Esophagus muscularis mucosa (tissue), 4 donors: Measurements from ENCODE around the gene MAPK1IP1L. TPM values are rescaled to one million over a fixed set of nuclear protein-coding genes. Genes with fewer than 3 reads are reported as not detected.

ENCODE experiments used
- DNase-seq: peaks from one replicate; pipeline ENCODE4 v3.0.0-alpha.2; 2017; ENCODE audit errors: extremely low spot score
- H3K27ac ChIP-seq, 4 donors: fragments of 200-600 bp; sonication (generic); replicated peaks in 1 of 4; 1 replicate in 3 of 4; 2 replicates in 1 of 4; pipeline ENCODE4 v1.5.1; 2016 to 2019; ENCODE audit warnings: mild to moderate bottlenecking in 1 of 4
- H3K27me3 ChIP-seq, 4 donors: fragments of 200-600 bp; sonication (generic); one replicate each; pipeline versions ENCODE4 v1.5.1 to v1.6.0; 2016 to 2019
- H3K36me3 ChIP-seq, 4 donors: fragments of 200-600 bp; sonication (generic); one replicate each; pipeline ENCODE4 v1.5.1; 2016 to 2019
- H3K4me1 ChIP-seq, 4 donors: fragments of 200-600 bp; sonication (generic); one replicate each; pipeline ENCODE4 v1.5.1; 2016 to 2019
- H3K4me3 ChIP-seq, 4 donors: fragments of 200-600 bp; sonication (generic); 1 replicate in 2 of 4; 2 replicates in 2 of 4; pipeline ENCODE4 v1.5.1; 2016 to 2019; ENCODE audit warnings: mild to moderate bottlenecking in 4 of 4, moderate library complexity in 1 of 4
- H3K9me3 ChIP-seq, 4 donors: fragments of 200-600 bp; sonication (generic); 1 replicate in 3 of 4; 2 replicates in 1 of 4; pipeline ENCODE4 v1.5.1; 2016 to 2019
- EP300 ChIP-seq: sonication (generic); formaldehyde crosslinking; IDR thresholded peaks from one replicate; pipeline ENCODE4 v1.6.1; 2017; ENCODE audit warnings: antibody characterized with exemption
- POLR2A ChIP-seq: fragments of 450-650 bp; IDR thresholded peaks from one replicate; pipeline ENCODE4 v1.6.1; 2017; ENCODE audit warnings: antibody characterized with exemption, moderate library complexity, mild to moderate bottlenecking, low read depth
- POLR2AphosphoS5 ChIP-seq, 2 donors: sonication (generic); formaldehyde crosslinking; IDR thresholded peaks; one replicate each; pipeline ENCODE4 v1.6.1; 2017; ENCODE audit warnings: antibody characterized with exemption in 2 of 2
- WGBS: methylation state at CpG from one replicate; pipeline ENCODE4 v1.1.5; 2018; 5-methylcytosine and 5-hydroxymethylcytosine counted together
- intact Hi-C: fragments of 100-400 bp; cut with DNase I; formaldehyde crosslinking; loops from one replicate; pipeline ENCODE4 v1.15.1; 2023
- total RNA-seq, 4 donors: library from RNA; depleted of rRNA; stranded (reverse); fragments of >200 nt; gene quantifications; one replicate each; pipeline versions ENCODE4 v1.1.0 to v1.2.1, GENCODE V29; 2016
- TF ChIP-seq, protein P1 (sequence below), 3 experiments: fragments of 200-600 bp in 2 of 3; fragments of 450-650 bp in 1 of 3; sonication (generic) in 2 of 3; IDR thresholded peaks; one replicate each; pipeline ENCODE4 v1.5.1; 2017 to 2019; ENCODE audit warnings: antibody characterized with exemption in 3 of 3, mild to moderate bottlenecking in 2 of 3, moderate library complexity in 1 of 3

The MAPK1IP1L gene
- total RNA-seq, 4 donors from 2014 or later: 36.5 to 95.4 (median 61.0) TPM

DNA sequence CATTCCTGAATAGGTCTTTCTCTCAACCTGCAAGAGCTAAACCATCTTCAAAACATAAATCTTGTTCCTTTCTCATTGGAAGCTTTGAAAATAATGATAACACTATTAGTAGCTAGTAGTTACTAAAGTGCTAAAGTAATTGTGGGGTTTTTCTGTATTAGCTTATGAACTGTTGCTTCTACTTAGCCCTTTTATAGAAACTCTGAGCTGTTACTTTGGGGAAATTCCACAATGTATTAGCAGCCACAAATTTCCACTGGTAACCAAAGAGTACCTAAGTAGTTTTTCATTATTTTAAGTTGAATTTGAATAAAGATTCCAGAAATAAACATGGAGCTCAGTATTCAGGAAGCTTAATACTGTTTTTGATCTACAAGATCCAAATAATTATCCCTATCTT lies 6.4 kb upstream of the MAPK1IP1L start:
- TF ChIP-seq, protein P1, sequence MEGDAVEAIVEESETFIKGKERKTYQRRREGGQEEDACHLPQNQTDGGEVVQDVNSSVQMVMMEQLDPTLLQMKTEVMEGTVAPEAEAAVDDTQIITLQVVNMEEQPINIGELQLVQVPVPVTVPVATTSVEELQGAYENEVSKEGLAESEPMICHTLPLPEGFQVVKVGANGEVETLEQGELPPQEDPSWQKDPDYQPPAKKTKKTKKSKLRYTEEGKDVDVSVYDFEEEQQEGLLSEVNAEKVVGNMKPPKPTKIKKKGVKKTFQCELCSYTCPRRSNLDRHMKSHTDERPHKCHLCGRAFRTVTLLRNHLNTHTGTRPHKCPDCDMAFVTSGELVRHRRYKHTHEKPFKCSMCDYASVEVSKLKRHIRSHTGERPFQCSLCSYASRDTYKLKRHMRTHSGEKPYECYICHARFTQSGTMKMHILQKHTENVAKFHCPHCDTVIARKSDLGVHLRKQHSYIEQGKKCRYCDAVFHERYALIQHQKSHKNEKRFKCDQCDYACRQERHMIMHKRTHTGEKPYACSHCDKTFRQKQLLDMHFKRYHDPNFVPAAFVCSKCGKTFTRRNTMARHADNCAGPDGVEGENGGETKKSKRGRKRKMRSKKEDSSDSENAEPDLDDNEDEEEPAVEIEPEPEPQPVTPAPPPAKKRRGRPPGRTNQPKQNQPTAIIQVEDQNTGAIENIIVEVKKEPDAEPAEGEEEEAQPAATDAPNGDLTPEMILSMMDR (IDR thresholded peaks at IDR 0.05): no peak
- TF ChIP-seq EP300 (no peak), POLR2AphosphoS5 (IDR thresholded peaks at IDR 0.05) (no peak), POLR2A (no peak)
- H3K4me3 ChIP-seq: no peak overlapping the region
- H3K9me3 ChIP-seq: no peaks in the 10 kb centered on the region
- no peak overlapping the region for H3K27ac ChIP-seq
- peaks cover 6 to 26% (median 14%) of the 10 kb centered on the region in 4 donors for H3K36me3 ChIP-seq
- no peaks in the 10 kb centered on the region for H3K4me1 ChIP-seq
- H3K27me3 ChIP-seq: no peaks in the 10 kb centered on the region
- intact Hi-C loops: no loop called here
- DNase-seq: no peak

DNA sequence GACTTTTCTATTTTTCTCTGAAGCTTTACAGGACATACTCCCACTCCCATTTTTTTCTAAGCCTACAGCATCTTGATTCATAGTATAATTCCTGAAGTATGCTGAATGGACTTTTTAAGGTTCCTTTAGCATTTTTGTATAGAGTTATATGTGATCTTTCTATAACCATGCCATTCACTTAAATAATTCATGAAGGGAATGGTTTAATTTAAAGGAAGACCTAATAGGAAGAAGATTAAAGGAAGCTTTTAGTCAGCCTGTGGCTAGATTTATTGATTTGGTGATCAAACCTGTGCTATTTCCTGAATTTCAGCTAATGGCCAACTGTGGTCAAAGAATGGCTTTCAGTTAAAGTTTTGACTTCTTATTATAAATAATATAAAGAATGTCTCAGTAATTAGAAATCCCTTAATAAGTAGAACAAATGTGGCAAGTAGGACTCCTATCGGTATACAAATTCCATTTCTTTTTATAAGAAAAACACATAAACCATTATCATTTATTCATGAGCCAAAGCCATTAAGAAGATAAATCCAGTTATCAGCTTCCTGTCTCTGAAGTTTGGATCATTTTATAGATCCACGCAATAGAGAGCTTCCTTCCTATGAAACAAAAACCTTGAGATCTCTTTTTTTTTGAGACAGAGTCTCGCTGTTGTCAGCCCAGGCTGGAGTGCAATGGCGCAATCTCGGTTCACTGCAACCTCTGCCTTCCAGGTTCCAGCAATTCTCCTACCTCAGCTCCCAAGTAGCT lies 4.0 kb upstream of the MAPK1IP1L start:
- H3K36me3 ChIP-seq: peaks cover 6 to 25% (median 14%) of the 10 kb centered on the region in 4 donors
- intact Hi-C loops: no loop called here
- no peak for DNase-seq
- H3K4me3 ChIP-seq: no peak overlapping the region
- H3K9me3 ChIP-seq: no peaks in the 10 kb centered on the region
- H3K27me3 ChIP-seq: no peaks in the 10 kb centered on the region
- 99% methylated on average over 5 of the region's 5 CpGs for WGBS
- peaks cover 8 to 11% (median 9%) of the 10 kb centered on the region in 4 donors for H3K4me1 ChIP-seq
- no peak for TF ChIP-seq POLR2A
- no peak for TF ChIP-seq POLR2AphosphoS5 (IDR thresholded peaks at IDR 0.05)
- TF ChIP-seq EP300: no peak
- TF ChIP-seq, protein P1 (IDR thresholded peaks at IDR 0.05): no peak
- H3K27ac ChIP-seq: no peak overlapping the region

DNA sequence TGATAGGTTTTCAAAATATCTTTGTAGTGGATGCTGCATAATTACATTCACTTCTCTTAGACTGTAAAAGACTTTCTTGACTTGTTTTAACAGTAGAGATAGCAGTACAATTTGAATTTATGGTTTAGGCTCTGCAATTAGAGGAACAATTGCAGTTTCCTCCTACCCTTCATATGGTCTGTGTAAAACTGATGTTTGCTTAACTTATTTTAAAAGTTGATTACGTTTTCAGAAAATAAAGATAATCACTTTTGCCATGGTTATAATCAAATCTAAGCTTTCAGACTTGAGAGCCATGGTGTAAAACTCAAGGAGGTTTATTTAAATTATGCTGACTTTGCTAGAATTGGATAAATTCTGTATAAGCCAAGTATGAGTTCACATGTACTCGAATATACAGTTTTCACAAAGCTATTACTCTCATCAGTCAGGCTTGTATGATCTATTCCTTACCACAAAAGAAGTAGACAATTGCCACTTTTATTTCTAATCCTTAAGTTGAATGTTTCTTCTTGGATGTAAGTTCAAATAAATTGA lies 2.5 kb upstream of the MAPK1IP1L start:
- WGBS: 75% methylated on average over 2 of the region's 2 CpGs
- TF ChIP-seq EP300: no peak
- TF ChIP-seq, protein P1 (IDR thresholded peaks at IDR 0.05): no peak
- TF ChIP-seq POLR2AphosphoS5 (IDR thresholded peaks at IDR 0.05): no peak
- TF ChIP-seq POLR2A: no peak

DNA sequence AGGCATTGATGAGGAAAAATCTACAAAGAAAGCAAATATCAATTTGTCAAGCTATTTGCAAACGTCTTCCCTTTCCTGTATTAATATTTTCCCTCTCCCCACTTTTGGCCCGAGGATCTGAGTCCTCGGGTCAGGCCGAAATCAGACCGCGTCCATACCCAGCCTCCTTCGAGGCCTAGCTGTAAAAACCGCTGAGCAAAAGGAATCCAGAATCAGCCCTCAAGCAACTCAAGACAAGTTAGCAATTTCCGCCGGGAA lies 353 bp upstream of the MAPK1IP1L start:
- Histone ChIP-seq H3K9me3 (no peaks in the 10 kb centered on the region), H3K27me3 (no peaks in the 10 kb centered on the region), H3K36me3 (peaks cover 0 to 12% (median 3%) of the 10 kb centered on the region in 4 donors), H3K4me1 (peaks cover 32 to 44% (median 43%) of the 10 kb centered on the region in 4 donors), H3K27ac (peak overlapping the region; percentile 100), H3K4me3 (peak overlapping the region; percentile 94 to 98 (median 97))
- intact Hi-C loops: no loop called here
- TF ChIP-seq POLR2A: no peak
- TF ChIP-seq POLR2AphosphoS5 (IDR thresholded peaks at IDR 0.05): no peak
- TF ChIP-seq, protein P1 (IDR thresholded peaks at IDR 0.05): no peak
- no peak for TF ChIP-seq EP300
- no peak for DNase-seq
- WGBS: 2% methylated on average over 8 of the region's 10 CpGs

More for the DNA sequence above, 2.5 kb upstream of the MAPK1IP1L start:
- no peak overlapping the region for H3K27ac ChIP-seq
- no peaks in the 10 kb centered on the region for H3K27me3 ChIP-seq
- peaks cover 20 to 25% (median 24%) of the 10 kb centered on the region in 4 donors for H3K4me1 ChIP-seq
- peaks cover 1 to 16% (median 4%) of the 10 kb centered on the region in 4 donors for H3K36me3 ChIP-seq
- no peak overlapping the region for H3K4me3 ChIP-seq
- intact Hi-C loops: no loop called here
- no peaks in the 10 kb centered on the region for H3K9me3 ChIP-seq
- DNase-seq: no peak
